ENCODE data around the gene KCNJ2. TPM values are rescaled to one million over a fixed set of nuclear protein-coding genes. Genes with fewer than 3 reads are reported as not detected.

The KCNJ2 gene
- total RNA-seq, 1 donor: 12.7 TPM

GRCh38 chr17:70225276-70225675 lies 55.9 kb downstream of the KCNJ2 start:
- no peak overlapping the region for H3K4me3 ChIP-seq (ENCODE audit: low read depth, low read length)
- no peak for DNase-seq (ENCODE audit: low read depth)
- TF ChIP-seq CTCF (IDR thresholded peaks at IDR 0.05; ENCODE audit: insufficient read depth, low read length): no peak

Other genes starting within 250 kb of the KCNJ2 start
- gene KCNJ16, start 94.3 kb upstream of the KCNJ2 start, total RNA-seq (ENCODE audit: low replicate concordance): not detected in 2 replicates